Endothelial cell of umbilical vein (primary cell): ENCODE data around the gene EFHC2.

ENCODE experiments used
- EZH2 ChIP-seq: IDR thresholded peaks from 2 replicates; pipeline ENCODE4 v1.6.1; 2012; ENCODE audit warnings: borderline replicate concordance, low read depth, mild to moderate bottlenecking, moderate library complexity, low read length, inconsistent platforms; ENCODE audit not compliant: severe bottlenecking
- POLR2A ChIP-seq: IDR thresholded peaks from 2 replicates; pipeline ENCODE4 v1.6.1; 2012; ENCODE audit warnings: low read depth, mild to moderate bottlenecking, control low read depth, low read length
- POLR2AphosphoS5 ChIP-seq: IDR thresholded peaks from 2 replicates; pipeline ENCODE4 v1.6.1; 2012; ENCODE audit warnings: low read depth, mild to moderate bottlenecking, control low read depth, low read length, moderate library complexity; ENCODE audit not compliant: insufficient read depth
- TF ChIP-seq, protein P1 (sequence below), 2 donors: IDR thresholded peaks; 1 replicate in 1 of 2; 2 replicates in 1 of 2; pipeline ENCODE4 v1.5.1; 2011; ENCODE audit warnings: low read length in 2 of 2, mild to moderate bottlenecking in 2 of 2, moderate library complexity in 2 of 2, control low read depth in 1 of 2, inconsistent platforms in 1 of 2, low read depth in 1 of 2; ENCODE audit not compliant: insufficient read depth in 1 of 2; ENCODE audit errors: extremely low read depth in 1 of 2

DNA sequence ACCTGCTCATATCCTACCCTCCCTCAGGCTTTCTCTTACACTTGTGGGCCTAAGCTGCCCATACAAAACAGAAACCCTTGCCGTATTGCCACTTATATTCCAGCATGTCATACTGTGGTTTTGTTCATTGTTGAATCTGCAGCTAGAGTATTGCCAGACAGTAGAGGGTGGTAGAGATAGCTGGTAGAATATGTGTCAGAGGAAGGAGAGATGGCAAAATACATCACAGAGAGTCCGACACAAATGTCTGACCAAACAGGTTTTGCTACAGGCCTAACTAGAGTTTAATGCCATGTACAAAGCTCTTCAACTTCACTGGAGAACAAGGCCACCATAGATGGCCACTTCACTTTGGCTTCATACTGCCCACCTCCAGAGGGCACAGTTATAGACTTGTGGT is 160.1 kb downstream of the EFHC2 start:
- TF ChIP-seq, protein P1, sequence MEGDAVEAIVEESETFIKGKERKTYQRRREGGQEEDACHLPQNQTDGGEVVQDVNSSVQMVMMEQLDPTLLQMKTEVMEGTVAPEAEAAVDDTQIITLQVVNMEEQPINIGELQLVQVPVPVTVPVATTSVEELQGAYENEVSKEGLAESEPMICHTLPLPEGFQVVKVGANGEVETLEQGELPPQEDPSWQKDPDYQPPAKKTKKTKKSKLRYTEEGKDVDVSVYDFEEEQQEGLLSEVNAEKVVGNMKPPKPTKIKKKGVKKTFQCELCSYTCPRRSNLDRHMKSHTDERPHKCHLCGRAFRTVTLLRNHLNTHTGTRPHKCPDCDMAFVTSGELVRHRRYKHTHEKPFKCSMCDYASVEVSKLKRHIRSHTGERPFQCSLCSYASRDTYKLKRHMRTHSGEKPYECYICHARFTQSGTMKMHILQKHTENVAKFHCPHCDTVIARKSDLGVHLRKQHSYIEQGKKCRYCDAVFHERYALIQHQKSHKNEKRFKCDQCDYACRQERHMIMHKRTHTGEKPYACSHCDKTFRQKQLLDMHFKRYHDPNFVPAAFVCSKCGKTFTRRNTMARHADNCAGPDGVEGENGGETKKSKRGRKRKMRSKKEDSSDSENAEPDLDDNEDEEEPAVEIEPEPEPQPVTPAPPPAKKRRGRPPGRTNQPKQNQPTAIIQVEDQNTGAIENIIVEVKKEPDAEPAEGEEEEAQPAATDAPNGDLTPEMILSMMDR (IDR thresholded peaks at IDR 0.05; ENCODE audit: extremely low read depth in 1 of 2, insufficient read depth in 1 of 2, low read depth in 1 of 2, low read length in 2 of 2) = no peak
- TF ChIP-seq POLR2A (no peak), POLR2AphosphoS5 (no peak), EZH2 (no peak)
